ENCODE measurements around the gene FGR.

Gene FGR

DNA sequence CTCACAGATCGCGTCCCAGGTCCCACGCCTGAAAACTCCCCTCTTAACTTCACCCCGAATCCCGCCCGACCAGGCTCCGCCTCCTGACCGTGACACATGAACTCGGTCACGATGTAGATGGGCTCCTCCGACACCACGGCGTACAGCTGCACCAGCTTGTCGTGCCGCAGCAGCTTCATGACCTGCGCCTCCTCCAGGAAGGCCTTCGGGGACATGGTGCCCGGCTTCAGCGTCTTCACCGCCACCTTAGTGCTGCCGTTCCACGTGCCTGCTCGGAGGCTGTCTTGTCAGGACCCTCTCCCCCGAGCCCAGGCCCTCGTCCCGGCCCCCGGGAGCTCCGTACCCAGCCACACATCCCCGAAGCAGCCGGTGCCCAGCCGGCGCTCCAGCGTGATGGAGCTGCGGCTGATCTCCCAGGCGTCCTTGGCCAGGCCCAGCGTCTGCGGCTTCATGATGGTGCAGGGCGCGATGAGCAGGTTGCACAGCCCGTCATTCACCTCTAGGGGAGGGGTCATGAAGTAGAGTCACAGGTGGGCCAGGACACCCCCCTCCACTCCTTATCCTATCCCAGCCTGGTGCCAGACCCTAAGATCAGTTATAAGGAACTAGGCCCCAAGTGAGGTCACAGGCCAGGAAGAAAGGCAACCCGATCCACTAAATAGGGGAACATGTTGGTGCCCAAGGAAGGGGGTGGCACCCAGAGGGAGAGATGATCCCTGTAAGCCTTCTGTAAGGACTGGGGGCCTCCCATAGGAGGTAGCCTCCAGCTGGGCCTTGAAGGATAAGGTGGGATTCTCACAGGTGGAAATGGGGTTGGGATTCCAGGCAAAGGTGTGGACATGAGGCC is 19.4 kb downstream of the FGR start:
- DNase-seq, result no peak

DNA sequence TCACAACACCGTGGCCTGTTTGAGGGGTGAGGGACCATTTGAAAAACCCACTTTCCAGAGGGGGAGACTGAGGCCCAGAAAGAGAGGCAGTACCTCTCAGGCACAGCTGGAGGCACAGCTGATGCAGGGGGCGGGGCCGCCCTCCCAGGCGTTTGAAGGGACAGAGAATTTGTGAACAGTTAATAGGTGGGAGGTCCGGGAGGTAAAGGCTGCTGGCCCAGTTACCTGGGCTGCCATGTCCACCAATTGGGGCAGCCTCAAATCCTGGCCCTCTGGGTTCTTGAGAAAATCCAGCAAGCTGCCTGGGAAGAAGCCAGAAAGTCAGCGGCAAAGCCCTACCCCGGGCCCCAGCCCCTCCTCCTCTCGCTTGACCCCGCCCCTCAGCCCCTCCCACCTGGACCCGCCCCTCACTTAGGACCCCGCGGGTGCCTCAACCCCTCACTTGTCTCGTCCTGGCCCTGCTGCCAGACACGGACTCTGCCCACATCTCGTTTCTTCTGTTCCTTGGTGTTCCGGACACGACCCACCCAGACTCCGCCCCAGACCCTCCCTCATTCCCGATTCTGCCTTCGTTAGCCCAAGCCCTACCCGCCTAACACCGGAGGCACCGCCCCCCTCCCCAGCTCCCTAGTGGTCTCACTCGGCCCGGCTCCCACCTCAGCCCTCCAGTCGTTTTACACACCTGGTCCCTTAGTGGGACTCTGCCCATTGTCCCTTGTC is 20.2 kb downstream of the FGR start:
- no peak for DNase-seq

- DNase-seq, result no peak
These were observed 20.9 kb downstream of the FGR start for GRCh38 chr1:27614043-27614624.

DNA sequence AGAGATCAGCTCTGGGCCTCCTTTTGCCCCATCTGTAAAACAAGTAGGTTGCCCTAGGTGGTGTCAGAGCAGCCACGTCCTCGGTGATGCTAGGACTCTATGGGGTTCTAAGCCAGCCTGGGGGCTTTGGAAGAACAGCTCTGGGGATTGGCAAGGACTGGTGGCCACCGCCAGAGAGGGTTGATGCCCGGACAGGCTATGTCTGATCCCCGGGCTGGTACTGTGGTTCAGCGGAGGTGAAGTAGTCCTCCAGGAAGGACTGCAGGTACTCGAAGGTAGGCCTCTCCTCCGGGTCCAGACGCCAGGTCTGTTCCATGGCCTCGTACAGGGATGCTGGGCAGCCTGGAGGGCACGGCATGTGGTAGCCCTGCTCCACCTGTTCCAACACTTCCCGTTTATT is 22.3 kb downstream of the FGR start:
- no peak for DNase-seq

- DNase-seq, result no peak
These were observed 23.5 kb downstream of the FGR start for GRCh38 chr1:27611450-27611849.

DNA sequence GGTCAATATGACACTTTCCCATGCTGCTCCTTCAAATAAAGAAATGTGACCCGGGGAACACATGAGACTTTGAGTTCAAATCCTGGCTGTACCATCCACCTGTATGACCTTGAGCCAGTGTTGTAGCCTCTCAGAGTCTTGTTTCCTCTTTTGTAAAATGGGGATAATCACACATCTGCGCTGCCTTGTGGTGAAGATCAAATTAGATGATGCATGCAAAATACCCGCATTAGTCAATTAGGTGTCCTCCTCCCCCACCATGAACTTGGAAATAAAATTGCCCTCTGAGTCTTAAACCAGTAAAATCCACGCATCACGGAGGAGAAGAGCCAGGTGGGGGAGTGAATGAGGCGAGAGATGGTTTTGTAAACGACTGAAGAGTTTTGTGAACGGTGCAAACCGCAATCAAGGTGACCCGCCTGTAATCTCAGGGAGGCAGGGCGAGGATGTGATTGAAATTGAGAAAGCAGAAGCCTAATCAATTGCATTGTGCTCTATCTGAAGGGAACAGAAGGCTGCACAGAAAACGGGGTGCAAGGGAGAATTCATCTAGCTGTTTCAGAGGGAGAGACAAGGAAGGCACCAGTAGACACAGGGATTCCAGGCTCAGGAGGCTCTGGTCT is 25.3 kb downstream of the FGR start:
- no peak for DNase-seq

- no peak for DNase-seq
These were observed 25.8 kb downstream of the FGR start for GRCh38 chr1:27609210-27609555.

GRCh38 chr1:27607239-27607804 is 27.7 kb downstream of the FGR start:
- no peak for DNase-seq

DNA sequence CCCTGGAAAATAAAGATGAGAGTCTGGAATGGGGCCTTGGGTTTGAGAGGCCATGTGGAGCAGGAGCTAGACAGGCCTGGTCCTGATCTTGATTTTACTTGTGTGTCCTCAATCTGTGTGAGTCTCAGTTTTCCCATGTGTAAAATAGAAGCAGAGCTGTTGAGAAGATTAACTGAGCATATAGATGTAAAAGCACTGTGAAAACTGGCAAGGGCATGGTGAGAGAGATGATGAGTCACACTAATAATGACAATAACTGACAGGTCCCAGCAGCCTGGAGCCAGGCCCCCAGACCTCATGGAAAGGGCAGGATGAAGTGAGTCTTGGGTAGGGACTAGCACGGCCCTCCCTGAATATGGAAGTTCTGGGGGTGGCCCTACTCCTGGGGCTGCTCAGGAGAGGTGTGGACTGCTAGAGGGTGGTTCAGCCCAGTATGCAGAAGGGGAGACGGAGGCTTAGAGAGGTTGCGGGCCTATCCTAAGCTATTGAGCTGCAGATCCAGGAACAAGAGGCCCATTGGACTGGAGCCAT is 28.2 kb downstream of the FGR start:
- no peak for DNase-seq

DNA sequence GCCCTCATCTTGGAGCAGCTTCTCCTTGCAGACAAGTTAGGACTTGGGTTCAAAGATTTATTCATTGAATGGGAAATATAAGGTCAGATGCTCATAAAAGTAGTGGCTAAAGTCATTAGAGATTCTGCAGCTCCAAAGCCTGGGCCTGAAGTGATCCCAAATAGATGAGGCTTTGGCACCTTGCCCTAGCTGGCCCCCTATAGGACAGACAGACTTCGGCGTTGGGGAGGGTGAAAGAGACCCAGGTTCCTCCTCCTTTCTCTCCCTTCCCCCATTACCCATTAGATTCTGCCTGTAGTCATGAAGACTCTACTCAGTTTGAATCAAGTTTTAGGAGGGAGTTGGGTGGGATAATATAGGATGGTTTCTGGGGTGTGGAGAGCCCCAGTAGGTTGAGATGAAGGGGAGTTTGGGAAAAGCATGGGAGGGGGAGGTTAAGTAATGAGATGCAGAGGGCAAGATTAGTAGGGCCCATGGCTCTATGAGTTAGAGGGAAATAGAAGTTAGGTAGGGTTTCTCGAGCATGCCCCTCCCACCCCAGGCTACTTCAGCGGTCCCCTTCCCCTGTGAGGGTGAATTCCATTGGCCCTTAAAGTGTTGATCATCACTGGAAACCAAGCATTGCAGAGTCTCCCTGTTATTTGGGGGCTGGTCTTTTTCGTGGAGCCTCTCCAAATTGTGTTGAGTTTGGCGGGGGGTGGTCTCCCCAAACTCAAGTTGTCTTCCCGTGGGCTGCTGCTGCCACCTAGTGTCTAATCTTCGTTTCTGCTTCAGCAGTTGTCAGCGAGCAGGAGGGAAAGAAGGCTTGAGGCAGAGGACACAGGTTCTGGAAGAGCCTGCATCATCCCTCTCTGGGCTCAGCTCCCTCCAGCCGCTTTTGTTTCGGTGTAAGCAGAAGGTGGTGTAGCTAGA is 28.9 kb downstream of the FGR start:
- DNase-seq, result peak; percentile 69

- DNase-seq, result no peak
These were observed 29.7 kb downstream of the FGR start for GRCh38 chr1:27605300-27605766.

DNA sequence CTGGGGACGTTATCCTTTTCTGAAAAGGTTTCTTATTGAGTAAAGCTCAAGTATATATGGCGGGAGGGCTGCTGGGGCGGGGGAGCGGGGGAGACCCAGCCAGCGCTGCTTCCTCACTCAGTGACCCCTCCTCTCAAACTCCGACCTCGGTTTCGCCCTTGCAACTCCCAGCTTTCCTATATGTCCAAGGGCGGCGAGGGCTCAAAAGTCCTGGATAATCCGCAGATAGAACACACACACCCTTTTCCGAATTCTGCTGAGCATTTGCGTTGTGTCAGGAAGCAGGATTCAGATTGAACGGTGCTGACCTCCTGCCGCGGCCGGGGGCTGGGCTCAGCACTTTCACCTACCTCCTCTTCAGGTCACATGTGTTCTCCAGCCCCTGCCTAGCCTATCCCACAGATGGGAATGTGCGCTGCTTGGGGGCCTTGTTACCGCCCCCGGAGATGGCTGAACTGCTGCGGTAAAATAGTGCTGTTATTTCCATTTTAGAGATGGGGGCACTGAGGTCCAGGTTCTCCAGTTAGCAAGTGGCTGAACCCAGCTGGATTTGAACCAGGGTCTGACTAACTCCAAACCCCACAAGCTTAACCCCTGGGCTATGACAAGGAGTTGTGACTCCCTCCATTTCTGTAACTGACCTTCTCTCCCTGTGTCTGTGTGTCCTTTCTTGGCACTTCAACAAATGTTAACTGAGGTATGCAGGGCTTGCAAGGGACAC is 30.2 kb downstream of the FGR start:
- no peak for DNase-seq

DNA sequence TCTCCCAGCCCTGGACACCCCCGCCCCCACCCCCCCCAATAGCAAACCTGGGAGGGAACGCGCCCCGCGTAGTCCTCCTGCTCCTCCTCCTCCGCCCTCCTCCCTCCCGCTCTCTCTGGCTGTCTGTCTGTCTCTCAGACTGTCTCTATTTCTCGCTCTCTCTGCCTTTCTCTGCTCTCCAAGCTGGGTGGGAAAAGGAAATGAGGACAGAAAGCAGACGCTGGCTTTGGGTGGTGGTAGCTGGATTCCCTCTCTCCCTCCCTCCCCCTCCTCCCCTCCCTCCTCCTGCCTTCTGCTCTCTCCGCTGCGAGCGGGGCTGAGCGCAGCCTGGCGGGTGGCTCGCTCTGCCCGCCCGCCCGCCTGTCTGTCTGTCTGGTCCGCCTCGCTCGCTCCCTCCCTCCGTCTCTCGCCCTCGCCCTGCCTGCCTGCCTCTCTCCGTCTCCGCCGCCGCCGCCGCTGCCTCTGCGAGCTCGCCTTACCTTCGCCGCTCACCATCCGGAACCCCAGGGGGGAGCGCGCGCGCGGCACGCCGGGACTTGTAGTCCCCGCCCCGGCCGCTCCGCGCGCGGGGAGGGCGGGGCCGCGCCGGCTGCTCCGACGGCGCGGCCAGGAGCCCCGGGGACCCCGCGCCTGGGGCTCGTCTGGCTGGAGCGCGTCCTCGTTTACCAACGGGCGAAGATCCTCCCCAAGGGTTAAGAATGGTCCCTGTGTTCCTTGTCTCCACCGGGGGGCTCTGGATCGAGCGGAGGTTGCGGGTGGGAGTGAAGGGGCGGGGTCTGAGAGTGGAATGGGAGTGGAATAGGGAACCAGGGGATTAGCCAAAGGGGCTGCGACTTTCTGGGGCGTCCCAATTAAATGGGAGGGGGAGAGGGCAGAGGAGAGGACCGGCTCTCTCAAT is 31.1 kb downstream of the FGR start, which contains the start of gene AHDC1:
Gene AHDC1, minus strand, starts transcription at position 464 of the 898 bp plus-strand sequence. CDS start 52,029 bp downstream, outside the sequence.
- DNase-seq, result peak; percentile 89

DNA sequence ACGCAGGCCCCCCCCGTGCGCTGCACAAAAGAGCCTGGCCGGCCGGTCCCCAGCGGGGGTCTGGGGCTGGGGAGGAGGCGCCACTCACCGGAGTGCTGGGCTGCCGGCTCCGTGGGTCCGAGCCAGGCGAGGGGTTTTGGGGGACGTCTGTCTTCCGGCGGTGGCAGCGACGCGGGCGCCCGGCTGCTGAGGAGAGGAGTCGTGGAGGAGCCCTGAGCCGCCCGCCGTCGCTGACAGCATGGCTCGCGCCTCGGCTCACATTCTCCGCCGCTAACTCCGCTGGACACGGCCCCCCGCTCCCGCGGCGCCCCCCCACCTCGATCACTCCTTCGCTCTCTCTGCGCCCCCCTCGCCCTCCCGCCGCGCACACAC is 31.7 kb downstream of the FGR start:
- DNase-seq, result no peak

- DNase-seq, result no peak
These were observed 32.3 kb downstream of the FGR start for GRCh38 chr1:27602462-27603308.

- DNase-seq, result no peak
These were observed 33.1 kb downstream of the FGR start for GRCh38 chr1:27601771-27602461.

DNA sequence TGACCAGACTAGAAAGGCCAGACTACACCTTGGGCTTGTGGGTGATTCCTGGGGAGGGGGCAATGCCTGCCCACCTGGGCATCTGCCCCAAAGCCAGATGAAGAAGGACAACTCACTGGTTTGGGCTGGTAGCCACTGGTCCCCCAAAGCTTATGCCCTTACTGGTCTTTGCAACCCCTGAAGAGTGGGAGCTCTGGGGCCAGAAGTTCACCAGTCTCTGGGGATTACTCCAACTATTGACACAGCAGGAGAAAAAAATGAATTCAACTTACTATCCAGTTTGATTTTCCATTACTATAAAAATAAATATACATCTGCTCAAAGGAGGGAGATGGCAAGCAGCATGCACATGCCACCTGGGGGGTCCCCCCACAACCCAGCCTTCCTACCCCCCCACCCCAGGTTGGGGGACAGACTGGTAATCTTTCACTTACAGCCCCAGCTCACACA is 33.6 kb downstream of the FGR start:
- no peak for DNase-seq

DNA sequence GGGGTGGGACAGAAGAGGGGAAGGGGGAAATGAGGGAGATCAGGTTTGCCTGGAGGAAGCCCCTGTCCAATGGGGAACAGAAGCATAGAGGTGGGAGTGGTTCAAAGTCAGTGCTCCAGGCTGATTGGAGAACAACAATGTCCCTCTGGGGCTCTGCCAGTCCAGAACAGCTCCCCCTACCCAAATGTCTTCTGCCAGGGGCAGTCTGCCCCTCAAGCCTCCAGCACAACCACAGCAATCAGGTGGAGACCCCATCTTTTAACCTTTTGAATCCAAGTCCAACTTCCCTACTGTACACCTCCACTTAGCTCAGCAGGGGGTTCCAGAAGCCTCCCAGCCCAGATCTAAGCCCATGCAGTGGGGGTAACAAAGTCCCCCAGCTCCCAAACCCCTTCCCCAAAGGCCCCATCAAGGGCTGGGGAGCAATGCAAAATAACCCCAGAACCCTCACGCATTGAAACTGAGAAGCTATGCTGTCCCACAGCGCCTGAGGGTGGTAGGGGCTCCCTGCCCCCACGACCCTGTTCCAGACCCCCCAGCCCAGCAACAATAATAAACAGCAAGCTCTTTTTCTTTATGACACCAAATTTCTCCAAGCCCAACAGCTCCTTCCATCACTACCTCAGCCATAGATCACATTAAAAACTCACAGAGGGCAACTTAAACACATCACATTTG is 34.3 kb downstream of the FGR start:
- DNase-seq, result no peak

Measured in CD4-positive, alpha-beta T cell treated with Interleukin-15 for 1 hour (primary cell).